Measurements from ENCODE around the gene RILPL2.
"Not testable (repeated sequence)": the region's sequence is repeated elsewhere in the genome, so short reads cannot be mapped to it uniquely, and the experiment has no call there.

Gene RILPL2

DNA sequence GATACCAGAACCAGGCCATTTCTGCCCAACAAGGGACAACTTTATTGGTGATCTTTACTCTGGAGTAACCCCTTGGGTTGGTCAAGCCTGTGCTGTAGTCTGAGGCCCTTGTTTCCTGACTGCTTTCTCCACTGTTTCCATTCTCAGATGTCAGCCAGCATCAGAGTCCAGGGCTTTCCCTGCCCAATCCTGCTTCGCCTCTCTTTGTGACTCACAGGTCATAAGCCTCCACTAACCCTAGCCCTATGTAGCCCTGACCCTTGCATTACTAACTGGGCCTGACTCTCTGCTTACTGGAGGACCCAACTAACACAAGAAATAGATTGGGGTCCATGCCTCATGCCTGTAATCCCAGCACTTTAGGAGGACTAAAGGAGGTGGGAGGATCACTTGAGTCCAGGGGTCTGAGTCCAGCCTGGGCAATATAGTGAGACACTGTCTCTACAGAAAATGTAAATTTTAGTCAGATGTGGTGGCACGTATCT is 12.8 kb upstream of the RILPL2 start:
- no peak for DNase-seq

DNA sequence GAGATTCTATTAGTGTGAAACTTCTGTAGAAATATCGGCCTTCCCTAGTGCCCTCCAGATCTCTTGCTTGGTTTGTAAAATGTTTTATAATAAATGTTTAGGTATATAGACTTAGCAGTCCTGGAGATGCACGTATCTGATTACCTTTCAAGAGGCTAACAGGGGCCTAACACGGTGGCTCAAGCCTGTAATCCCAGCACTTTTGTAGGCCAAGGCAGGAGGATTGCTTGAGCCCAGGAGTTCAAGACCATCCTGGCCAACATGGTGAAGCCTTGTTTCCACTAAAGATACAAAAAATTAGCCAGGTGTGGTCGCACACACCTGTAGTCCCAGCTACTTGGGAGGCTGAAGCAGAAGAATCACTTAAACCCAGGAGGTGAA is 9.8 kb upstream of the RILPL2 start:
- DNase-seq = no peak

DNA sequence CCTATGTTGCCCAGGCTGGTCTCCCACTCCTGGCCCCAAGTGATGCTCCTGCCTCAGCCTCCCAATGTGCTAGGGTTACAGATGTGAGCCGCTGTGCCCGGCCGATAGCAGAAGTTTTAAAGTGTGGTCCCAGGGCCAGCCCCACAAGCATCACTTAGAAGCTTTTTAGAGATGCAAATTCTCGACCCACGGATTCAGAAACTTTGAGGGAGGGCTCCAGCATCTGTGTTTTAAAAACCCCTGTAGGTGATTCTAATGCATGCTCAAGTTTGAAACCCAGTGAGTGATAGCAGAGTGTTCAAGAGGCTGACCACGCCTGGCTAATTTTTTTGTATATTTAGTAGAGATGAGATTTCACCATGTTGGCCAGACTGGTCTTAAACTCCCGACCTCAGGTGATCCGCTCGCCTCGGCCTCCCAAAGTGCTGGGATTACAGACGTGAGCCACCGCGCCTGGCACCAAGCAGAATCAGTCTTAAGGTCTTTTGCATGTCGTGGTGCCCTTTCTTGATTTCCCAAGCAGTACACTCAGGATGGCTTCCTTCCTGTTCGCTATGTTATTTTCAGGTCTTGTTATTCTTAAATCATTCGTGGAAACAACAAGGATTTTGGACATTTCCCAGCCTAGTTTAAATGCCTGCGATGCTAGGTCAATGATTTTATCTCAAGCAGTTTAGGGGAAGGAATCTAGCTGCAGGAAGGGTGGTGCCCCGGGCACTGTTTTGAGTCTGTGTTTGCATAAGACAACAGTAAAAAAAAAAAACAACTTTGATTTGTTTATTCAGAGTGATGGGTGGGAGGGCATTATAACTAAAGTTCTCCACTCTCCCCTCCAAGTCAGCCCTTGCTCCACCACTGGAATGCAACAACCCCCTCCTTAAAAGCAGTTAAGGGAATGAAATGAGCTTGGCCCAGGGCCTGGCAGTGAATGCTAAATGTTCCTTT is 9.2 kb upstream of the RILPL2 start:
- DNase-seq = no peak

DNA sequence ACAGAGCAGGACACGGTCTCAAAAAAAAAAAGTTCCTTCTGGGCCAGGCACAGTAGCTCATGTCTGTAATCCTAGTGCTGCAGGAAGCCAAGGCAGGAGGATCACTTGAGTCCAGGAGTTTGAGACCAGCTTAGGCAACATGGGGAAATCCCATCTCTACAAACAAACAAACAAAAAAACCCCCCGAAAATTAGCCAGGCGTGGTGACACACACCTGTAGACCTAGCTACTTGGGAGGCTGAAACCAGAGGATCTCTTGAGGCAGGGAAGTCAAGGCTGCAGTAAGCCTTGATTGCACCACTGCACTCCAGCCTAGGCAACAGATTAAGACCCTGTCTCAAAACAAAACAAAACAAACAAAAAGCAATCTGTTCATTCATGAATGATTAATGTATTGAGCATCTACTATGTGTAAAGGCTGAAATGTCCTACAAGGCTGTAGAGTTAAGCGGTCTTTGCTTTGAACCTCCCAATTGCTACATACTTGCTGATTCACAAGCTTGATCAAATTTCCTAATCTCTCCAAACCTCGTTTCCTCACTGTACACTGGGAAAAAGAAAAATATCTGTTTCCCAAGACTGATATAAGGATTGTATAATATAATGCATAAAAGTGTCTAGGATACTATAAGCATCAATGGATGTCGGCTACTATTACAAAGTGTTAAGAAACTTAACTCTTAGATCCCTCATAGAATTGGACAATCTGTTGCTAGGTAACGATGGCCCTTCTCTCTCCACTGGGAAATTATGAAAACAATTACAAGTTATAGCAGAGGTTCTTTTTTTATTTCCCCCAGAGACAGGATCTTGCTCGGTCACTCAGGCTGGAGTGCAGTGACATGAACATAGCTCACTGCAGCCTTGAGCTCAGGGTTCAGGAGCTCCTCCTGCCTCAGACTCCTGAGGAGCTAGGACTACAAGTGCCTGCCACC is 7.9 kb upstream of the RILPL2 start:
- DNase-seq = no peak

DNA sequence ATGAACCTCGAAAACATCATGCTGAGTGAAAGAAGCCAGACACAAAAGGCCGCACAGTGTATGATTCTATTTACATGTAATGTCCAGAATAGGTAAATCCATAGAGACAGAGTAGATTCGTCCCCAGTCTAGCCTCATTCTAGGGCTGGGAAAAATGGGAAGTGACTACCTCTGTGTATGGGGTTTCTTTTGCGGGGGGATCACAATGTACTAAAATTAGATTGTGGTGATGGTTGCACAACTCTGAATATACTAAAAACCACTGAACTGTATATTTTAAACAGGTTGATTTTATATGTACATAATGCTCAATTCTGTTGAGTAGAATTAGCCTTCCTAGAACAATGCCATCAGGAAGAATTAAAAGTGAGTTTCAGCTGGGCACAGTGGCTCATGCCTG is 6.3 kb upstream of the RILPL2 start:
- no peak for DNase-seq

DNA sequence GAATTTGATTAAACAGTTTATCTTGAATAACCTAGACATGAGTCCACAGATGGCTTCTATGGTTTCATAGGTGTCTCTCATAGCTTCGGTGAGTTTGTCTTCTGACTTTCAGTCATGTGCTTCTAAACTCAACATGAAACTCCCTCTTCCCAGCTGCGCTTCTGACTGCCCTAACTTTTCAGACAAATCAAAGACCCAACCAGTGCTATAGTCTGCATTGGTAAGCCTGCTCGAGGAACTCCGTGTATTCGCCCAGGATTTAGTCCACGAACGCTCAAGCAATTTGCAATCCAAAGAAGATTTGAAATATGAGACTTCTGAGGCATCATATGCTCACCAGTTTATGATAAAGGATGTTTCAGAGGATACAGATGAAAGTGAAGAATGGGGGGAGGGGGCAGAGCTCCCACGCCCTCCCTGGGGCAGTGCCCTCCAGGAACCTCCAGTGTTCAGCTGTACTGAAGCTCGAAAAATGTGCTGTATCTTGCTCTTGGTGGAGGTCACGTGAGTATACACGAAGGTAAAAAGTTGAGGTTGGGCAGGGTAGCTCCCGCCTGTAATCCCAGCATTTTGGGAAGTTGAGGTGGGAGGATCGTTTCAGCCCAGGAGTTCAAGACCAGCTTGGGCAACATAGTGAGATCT is 5.2 kb upstream of the RILPL2 start:
- no peak for DNase-seq

DNA sequence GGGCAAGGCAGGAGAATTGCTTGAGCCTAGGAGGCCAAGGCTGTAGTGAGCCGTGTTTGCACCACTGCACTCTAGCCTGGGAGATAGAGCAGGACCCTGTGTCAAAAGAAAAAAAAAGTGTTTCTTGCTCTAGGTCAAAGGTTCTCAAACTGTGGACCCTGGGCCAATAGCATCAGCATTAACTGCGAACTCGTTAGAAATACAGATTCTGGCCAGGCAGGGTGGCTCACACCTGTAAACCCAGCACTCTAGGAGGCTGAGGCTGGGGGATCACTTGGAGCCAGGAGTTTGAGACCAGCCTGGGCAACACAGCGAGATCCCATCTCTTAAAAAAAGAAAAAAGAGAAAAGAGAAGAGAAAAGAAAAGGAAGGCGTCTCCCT is 858 bp downstream of the RILPL2 start:
- DNase-seq = no peak

DNA sequence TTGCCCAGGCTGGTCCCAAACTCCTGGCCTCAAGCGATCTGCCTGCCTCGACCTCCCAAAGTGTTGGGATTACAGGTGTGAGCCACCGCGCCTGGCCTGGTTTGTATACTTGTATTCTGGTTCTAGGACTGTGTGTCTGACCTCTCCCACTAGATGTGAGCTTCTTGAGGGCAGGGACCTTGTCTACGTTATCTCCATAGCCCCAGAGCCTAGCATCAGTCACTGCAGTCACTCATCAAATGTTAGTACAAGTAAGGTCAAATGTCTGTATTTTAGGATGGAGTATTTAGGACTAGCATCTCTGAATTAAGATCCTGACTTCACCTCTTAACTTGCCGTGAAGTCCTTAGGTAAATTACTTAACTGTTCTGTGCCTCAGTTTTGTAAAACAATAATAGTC is 2.9 kb downstream of the RILPL2 start:
- no peak for DNase-seq

DNA sequence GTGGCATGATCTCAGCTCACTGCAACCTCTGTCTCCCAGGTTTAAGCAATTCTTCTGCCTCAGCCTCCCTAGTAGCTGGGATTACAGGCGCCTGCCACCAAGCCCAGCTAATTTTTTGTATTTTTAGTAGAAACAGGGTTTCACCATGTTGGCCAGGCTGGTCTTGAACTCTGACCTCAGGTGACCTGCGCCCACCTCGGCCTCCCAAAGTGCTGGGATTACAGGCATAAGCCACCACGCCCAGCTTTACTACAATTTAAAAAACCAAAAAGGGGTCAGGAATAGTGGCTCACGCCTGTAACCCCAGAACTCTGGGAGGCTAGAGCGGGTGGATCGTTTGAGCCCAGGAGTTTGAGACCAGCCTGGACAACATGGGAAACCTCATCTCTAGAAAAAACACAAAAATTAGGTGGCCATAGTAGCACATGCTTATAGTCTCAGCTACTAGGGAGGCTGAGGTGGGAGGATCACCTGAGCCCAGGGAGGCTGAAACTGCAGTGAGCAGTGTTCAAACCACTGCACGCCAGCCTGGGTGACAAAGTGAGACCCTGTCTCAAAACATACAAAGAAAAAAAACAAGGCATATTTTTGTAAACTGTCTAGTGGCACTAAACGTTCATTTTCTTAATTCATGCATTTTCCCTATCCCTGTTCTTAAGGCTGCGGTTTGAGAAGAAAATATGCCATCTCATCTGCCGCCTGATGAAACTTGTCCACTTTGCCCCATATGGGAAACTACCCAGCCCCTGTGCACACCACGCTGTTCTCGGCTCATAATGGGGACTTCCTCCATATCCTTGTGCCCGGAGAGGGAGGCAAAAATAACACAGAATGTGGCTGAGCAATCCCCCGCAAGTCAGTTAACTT is 4.3 kb downstream of the RILPL2 start:
- peak; percentile 27 for DNase-seq

DNA sequence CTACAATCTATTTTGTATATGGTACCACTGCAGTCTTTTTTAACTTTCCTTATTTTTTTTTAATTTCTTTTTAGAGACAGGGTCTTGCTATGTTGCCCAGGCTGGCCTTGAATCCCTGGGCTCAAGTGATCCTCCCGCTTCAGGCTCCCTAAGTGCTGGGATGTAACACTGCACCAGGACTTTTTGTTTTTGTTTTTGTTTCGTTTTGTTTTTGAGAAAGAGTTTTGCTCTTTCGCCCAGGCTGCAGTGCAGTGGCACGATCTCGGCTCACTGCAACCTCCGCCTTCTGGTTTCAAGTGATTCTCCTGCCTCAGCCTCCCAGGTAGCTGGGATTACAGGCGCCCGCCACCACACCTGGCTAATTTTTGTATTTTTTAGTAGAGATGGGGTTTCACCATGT is 7.4 kb downstream of the RILPL2 start:
- DNase-seq = not testable (repeated sequence)

DNA sequence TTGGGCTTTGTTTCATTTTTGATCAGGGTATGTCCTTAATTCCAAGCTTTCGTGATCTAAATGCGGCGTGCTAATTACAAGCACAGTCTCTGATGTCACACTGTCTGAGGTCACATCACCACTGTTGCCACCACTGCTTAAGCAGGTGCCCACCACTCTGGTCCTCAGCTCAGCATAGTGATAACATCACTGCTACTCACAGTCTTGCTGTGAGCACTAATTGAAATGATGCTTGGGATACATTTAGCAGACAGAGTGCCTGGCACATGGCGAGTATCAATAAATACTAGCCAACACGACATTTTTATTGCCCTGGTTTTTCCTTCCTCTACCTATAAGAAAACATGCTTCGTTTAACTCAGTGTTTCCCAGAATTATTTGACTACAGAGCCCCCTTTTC is 7.9 kb downstream of the RILPL2 start:
- DNase-seq = no peak

DNA sequence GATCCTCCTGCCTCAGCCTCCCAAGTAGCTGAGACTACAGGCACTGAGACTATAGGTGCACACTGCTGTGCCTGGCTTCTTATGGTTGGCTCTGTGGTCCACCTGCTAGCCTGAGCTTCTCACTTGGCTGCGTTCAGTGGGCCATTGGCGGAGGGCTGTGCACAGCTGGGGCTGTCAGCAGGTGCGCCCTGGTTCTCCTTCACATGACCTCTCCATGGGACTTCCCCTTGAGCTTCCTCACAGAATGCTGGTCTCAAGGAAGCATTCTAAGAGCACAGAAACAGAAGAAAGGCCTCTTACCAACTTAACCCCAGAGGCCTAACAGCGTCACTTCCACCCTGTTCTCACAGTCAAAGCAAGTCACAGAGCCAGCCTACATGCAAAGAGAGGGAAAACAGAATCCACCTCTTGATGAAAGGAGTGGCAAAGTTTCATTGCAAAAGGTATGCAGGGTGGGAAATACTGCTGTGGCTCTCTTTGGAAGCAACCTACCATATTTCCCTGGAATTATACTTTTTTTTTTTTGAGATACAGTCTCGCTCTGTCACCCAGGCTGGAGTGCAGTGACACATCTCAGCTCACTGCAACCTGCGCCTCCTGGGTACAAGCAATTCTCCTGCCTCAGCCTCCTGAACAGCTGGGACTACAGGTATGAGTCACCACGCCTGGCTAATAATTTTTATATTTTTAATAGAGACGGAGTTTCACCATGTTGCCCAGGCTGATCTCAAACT is 9.3 kb downstream of the RILPL2 start:
- DNase-seq = no peak

DNA sequence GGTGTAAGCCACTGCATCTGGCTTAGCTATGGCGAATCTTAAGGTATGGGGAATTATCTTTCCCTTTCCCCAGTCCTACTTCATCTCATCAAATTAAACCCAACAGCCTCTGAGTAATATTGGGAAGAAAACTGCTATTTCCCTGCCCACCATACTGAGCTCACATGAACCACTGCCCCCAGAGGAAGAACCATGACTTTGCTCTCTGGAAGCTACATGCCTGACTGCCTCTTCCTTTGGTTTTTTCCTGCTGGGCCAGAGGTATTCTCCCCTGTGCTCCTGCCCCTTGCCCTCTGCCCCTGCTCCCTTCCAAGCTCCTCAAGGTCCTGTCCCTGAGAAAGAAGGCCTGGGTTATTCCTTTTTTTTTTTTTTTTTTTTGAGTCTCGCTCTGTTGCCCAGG is 15.2 kb downstream of the RILPL2 start:
- no peak for DNase-seq

DNA sequence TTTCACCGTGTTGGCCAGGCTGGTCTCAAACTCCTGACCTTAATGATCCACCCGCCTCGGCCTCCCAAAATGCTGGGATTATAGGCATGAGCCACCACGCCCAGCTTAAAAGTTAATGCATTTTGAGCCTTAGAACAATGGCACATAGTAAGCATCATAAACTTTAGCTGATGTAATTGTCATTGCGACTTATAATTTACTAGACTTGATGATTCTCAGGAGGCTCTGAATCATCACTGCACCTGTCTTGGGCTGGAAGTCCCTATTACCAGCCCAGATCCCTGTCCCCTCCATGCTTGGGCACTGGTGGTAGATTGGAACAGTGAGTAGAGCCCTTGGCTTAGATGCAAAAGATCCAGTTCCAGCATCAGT is 26.5 kb downstream of the RILPL2 start:
- DNase-seq = no peak

DNA sequence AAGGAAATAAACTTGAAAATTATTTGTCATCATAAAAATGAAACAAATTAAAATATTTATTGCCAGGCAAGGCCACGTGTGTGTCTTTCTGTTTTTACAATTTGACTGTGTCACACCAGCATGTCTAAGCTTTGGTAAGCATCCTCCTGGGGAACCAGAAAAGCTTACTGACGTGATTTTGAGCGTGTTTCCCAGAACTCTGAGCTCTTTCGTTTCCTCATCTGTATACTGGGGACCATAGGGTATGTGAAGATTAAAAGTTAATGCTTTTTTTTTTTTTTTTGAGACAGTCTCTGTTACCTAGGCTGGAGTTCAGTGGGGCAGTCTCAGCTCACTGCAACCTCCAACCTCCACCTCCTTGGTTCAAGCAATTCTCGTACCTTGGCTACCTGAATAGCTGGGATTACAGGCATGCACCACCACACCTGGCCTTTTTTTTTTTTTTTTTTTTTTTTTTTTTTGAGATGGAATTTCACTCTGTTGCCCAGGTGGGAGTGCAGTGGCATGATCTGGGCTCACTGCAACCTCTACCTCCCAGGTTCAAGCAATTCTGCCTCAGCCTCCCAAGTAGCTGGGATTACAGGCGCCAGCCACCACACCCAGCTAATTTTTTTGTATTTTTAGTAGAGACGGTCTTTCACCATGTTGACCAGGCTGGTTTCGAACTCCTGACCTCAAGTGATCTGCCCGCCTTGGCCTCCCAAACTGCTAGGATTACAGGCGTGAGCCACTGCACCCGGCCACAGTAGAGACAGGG is 27.0 kb downstream of the RILPL2 start:
- DNase-seq = not testable (repeated sequence)

DNA sequence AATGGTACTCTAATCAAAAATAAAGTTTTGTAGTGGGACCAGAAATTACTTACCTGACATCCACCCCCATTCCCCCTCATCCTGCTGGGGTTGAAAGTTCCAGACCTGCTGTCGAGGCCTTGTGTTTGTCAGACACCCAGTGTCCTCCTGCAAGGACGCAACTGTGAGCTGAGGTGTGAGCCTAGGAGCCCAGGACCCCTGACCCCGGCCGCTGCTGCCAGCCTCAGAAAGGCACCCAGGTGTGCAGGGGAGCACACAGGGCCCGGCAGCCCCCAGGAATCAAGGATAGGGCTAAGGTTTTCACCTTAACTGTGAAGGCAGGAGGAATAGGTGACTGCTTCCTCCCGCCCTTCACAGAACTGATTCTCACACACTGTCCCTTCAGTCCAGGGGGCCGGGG is 27.9 kb downstream of the RILPL2 start:
- DNase-seq = not testable (repeated sequence)

DNA sequence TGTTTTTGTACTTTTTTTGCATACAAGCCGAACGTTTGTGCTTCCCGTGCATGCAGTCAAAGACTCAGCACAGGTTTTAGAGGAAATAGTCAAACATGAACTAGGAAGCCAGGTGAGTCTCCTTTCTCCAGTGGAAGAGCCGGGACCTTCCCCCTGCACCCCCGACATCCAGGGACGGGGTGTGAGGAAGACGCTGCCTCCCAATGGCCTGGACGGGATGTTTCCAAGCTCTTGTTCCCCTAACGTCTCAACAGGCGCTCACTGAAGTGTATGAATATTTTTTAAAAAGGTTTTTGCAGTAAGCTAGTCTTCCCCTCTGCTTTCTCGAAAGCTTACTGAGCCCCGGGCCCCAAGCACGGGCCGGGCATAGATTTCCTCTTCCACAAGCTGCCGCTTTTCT is 28.6 kb downstream of the RILPL2 start:
- DNase-seq = not testable (repeated sequence)

DNA sequence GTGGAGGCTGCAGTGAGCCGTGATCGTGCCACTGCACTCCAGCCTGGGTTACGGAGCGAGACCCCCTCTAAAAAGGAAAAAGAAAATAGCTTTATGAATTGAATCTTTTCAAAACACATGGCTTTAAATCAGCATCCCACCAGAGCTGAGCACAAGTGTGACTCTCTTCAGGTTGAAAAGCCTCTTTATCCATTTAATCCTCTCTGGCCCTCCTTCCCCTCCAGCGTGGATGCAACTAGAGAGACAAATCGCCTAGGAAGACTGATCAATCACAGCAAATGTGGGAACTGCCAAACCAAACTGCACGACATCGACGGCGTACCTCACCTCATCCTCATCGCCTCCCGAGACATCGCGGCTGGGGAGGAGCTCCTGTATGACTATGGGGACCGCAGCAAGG is 29.2 kb downstream of the RILPL2 start:
- not testable (repeated sequence) for DNase-seq

DNA sequence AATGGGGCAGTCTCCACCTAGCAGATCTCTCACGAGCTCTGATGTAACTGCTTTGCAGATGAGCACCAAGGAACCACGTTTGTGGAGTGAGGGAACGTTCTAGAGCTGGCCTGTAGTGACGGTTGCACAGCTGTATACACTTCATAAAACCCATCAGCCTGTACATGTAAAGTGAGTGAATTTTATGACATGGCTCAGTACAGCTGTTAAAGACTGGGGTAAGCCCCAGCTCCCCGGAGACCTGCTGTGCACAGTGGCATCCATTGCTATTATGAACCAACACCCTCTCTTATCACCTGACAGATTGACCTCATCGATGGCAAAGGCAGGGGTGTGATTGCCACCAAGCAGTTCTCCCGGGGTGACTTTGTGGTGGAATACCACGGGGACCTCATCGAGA is 31.9 kb downstream of the RILPL2 start:
- no peak for DNase-seq
